ENCODE measurements around the gene FNBP1L. TPM values are rescaled to one million over a fixed set of nuclear protein-coding genes. Genes with fewer than 3 reads are reported as not detected.

The FNBP1L gene
- total and polyA plus RNA-seq, 9 of the 15 experiments (the other 6 are each of a cell fraction or from before 2014, with no cell fraction given) = 1.4 to 6.9 (median 5.9) TPM

GRCh38 chr1:93440706-93441105 lies 7.2 kb upstream of the FNBP1L start:
- DNase-seq (ENCODE audit: extremely low read depth in 1 of 4, low spot score in 3 of 4) (no peak), ATAC-seq (no peak), FAIRE-seq (no peak)
- intact Hi-C loops (cut with micrococcal nuclease) (no loop called here), in situ Hi-C loops (cut with MboI) (loop anchor here (10.0 kb wide), 1 partner anchor 374 kb away; no protein-coding TSS in a partner anchor)
- no peaks in the 10 kb centered on the region for H3K79me2 ChIP-seq (ENCODE audit: control insufficient read depth, insufficient read depth, low read length)
- H3K9me1 ChIP-seq (ENCODE audit: control insufficient read depth, insufficient read depth, low read length) = no peaks in the 10 kb centered on the region
- BruUV-seq (replicated peaks) = no TSS peak
- no peak overlapping the region for H3K27ac ChIP-seq (ENCODE audit: extremely low read depth, low read depth, low read length)
- 50% methylated on average over 4 of the region's 4 CpGs for WGBS (ENCODE audit: insufficient coverage, low coverage, missing lambda C conversion rate)
- H3K9me3 ChIP-seq (replicated peaks; ENCODE audit: control insufficient read depth, insufficient read depth, low read depth, low read length) = no peaks in the 10 kb centered on the region; the same call in 1 of the 2 replicates
- no peak for TF ChIP-seq KAT2B (IDR thresholded peaks at IDR 0.05; ENCODE audit: low read depth, low read length)
- TF ChIP-seq CBX1 (IDR thresholded peaks at IDR 0.05; ENCODE audit: low read depth) = no peak
- TF ChIP-seq ZNF551 (CRISPR knock-in tag; IDR thresholded peaks at IDR 0.05) = no peak
- no peak for TF ChIP-seq BHLHE40 (IDR thresholded peaks at IDR 0.05; ENCODE audit: low read length)
- TF ChIP-seq AFF4 (CRISPR knock-in tag; IDR thresholded peaks at IDR 0.05) = no peak
- no peak for TF ChIP-seq OTX1 (CRISPR knock-in tag; IDR thresholded peaks at IDR 0.05)
- TF ChIP-seq CBFA2T3 (IDR thresholded peaks at IDR 0.05) = no peak
- POLR2A ChIA-PET = no interaction called here
- H3K27me3 ChIP-seq (ENCODE audit: control insufficient read depth in 2 of 2, insufficient read depth in 2 of 2, low read length in 2 of 2) = no peaks in the 10 kb centered on the region
- H4K20me1 ChIP-seq (replicated peaks; ENCODE audit: control insufficient read depth, insufficient read depth, low read length) = no peaks in the 10 kb centered on the region
- no peak overlapping the region for H3K4me2 ChIP-seq (ENCODE audit: insufficient read depth, low read length)
- peaks cover 0 to 8% of the 10 kb centered on the region in 2 experiments; a peak in 2 of 5 replicates for H3K4me1 ChIP-seq (replicated peaks in 1 of 2; ENCODE audit: control insufficient read depth in 2 of 2, insufficient read depth in 2 of 2, low read length in 2 of 2)
- H3K36me3 ChIP-seq (ENCODE audit: control insufficient read depth, insufficient read depth, low read length) = no peaks in the 10 kb centered on the region
- no peak overlapping the region for H2AFZ ChIP-seq (ENCODE audit: low read depth, low read length)
- CTCF ChIA-PET (ENCODE audit: low intra/inter-chr PET ratio) = no interaction called here
- H3K9ac ChIP-seq (ENCODE audit: insufficient read depth in 1 of 2, low read depth in 2 of 2, low read length in 2 of 2) = no peak overlapping the region
- H3K4me3 ChIP-seq = no peak overlapping the region
